GM20431 (cell line): ENCODE data around the gene CLSTN3.

ENCODE experiments used
- in situ Hi-C: fragments of 300-500 bp; cut with MseI, MboI; formaldehyde crosslinking; loops from one replicate; pipeline ENCODE4 v1.15.0; 2020; ENCODE audit warnings: low sequenced_read_pairs; ENCODE audit not compliant: unreplicated experiment

The CLSTN3 gene

DNA sequence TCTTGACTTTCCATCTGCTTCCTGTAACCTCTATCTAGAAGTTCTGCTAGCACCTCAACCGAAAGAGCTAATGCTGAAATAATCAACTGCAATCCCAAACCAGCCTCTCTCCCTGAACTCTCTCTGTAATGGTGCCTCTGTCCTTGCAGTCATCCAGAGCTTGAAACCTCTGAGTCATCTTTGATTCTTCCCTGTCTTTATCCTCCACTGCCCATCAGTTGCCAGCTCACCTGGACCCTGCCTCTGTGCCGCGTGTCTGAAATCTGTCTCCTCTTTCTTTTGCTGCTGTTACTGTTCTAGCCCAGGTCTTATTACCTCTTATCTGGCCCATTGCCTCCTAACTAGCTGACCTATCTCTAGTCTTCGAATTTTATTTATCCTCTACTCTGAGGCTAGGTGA is 15.5 kb downstream of the CLSTN3 start:
- in situ Hi-C loops: no loop called here

GRCh38 chr12:7146228-7146627 is 16.1 kb downstream of the CLSTN3 start:
- in situ Hi-C loops: no loop called here

- in situ Hi-C loops: no loop called here
These were observed 16.7 kb downstream of the CLSTN3 start for GRCh38 chr12:7146906-7147305.

DNA sequence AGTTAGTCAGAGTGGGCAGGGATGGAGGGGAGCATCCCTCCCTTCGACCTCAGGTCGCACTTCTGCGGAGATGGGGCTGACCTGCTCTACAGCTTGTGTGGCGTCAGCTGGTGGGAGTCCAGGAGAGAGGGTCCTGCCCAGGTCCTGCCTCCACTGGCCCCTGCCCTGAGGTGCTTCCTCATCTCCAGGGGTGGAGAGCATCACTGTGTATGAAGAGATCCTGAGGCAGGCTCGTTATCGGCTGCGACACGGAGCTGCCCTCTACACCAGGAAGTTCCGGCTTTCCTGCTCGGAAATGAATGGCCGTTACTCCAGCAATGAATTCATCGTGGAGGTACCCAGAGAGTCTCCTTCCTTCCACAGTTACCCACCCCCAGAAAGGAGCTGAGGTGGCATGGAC is 20.2 kb downstream of the CLSTN3 start:
- in situ Hi-C loops: no loop called here

DNA sequence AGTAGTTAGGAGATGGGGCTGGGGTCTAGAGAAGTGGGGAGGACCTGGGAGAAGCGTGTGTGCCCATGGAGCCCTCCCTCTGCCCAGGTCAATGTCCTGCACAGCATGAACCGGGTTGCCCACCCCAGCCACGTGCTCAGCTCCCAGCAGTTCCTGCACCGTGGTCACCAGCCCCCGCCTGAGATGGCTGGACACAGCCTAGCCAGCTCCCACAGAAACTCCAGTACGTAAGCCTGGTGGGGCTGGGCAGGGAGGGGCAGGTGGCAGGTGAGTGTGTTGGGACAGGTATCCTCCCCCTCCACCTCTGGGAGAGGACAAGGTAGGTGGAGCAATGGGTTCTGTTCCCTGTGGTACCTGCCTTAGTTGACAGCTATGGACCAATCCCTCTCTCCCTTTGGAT is 20.7 kb downstream of the CLSTN3 start:
- in situ Hi-C loops: no loop called here

DNA sequence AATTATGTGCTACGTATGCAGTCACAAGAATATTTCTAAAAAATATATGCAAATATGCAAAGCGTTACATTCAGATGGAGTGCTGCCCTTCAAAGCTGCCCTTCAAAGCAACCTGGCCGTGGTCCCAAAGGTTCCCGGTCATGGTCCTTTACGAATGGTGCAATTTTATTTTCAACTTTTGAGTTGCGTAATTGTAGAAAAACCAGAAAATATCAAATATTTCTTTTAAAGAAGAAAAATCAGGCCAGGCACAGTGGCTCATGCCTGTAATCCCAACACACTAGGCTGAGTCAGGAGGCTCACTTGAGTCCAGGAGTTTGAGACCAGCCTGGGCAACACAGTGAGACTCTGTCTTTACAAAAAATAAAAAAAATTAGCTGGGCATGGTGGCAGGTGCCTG is 21.4 kb downstream of the CLSTN3 start:
- in situ Hi-C loops: no loop called here

DNA sequence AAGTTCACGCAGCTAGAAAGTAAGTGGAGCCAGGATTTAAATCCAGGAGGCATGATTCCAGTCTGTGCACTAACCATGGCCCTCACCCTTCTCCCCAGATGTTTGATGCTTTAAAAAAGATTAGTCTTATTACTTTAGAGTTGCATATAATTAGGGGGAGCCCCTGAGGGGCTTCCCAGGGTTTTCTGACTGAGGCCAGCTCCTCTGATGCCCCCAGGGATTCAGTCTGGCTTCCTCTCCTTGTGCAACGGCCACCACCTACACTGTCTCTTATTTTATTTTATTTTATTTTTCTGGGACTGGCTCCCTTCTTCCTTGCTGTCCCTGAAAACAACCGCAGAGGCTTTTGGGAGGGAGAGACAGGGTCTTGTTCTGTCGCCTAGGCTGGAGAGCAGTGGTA is 22.6 kb downstream of the CLSTN3 start:
- in situ Hi-C loops: no loop called here

GRCh38 chr12:7154042-7154441 is 23.9 kb downstream of the CLSTN3 start:
- in situ Hi-C loops: no loop called here

DNA sequence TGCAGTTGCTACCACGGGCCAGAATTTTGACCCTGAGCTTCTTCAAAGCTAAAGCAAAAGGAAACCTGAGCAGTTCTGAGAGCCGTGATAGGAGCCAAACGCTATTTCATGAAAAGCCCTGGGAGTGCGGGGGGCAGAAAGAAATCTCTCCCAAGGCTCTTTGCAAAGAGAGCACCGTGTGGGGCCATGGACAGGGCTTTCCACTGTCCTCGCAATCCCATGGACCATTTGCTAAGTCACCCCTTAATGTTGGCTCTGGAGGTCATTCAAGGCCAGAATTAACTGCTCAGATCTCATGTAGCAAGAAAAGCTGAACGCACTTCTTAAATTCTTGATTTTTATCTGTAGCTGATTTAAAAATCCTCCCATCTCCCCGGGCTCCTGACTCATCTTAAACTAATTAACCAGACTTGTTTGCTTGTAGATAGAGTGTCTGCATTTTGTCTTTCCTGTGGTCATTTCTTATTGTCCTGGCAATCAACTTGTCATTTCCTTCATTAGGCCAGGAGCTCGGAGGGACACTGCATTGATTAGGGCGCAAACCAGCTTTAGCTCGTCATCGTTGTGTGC is 24.8 kb downstream of the CLSTN3 start:
- in situ Hi-C loops: no loop called here

DNA sequence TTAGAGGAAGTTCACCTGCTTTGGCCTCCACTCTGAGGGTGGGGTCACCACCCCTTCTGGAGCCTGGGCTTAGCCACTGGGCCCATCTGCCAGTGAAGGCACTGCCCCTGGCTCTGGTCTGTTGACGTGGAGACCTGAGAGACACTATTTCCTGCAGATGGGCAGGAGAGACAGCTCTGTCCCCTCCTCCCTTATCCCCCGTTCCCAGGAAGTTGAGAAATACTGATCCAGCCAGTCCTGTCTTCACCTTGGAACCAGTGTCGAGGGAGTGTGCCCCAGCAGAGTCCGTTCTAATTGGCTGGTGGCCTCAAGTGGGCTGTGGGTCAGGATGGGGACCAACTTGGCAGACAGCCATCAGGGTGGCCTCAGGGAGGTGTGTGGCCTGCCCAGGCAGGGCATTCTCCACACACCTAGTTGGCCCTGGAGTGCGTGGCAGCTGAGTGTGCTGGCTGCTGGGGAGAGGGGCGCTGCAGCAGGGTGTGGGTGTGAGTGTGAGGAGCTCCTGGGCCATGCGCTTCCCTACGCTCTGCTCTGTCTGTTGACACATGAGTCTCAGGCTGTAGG is 25.4 kb downstream of the CLSTN3 start:
- in situ Hi-C loops: no loop called here

GRCh38 chr12:7156259-7157197 is 26.4 kb downstream of the CLSTN3 start:
- in situ Hi-C loops: no loop called here

GRCh38 chr12:7157391-7157790 is 27.2 kb downstream of the CLSTN3 start:
- in situ Hi-C loops: no loop called here

GRCh38 chr12:7158781-7159609 is 28.8 kb downstream of the CLSTN3 start:
- in situ Hi-C loops: no loop called here

- in situ Hi-C loops: no loop called here
These were observed 30.0 kb downstream of the CLSTN3 start for GRCh38 chr12:7160183-7160582.

GRCh38 chr12:7161327-7161726 is 31.2 kb downstream of the CLSTN3 start:
- in situ Hi-C loops: no loop called here

DNA sequence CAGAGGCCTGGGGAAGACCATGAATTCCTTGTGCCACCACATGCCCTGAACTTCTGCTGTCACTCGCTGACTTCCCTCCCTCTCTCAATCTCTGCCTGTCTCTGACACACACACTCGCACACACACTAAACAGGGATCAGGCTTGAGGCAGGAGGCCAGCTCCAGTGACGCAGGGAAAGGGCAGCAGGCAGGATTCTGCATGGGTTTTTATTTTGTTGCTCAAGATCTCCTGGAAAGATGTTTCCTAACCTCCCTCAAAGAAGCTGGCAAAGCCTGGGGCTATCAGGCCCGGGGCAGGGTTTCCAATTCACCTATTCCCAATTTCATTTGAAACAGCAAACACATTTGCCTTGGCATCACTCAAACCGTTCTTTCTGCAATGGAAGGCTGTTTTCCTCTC is 31.6 kb downstream of the CLSTN3 start:
- in situ Hi-C loops: no loop called here

- in situ Hi-C loops: no loop called here
These were observed 32.5 kb downstream of the CLSTN3 start for GRCh38 chr12:7162691-7163114.

- in situ Hi-C loops: no loop called here
These were observed 39.8 kb downstream of the CLSTN3 start for GRCh38 chr12:7169951-7170350.

DNA sequence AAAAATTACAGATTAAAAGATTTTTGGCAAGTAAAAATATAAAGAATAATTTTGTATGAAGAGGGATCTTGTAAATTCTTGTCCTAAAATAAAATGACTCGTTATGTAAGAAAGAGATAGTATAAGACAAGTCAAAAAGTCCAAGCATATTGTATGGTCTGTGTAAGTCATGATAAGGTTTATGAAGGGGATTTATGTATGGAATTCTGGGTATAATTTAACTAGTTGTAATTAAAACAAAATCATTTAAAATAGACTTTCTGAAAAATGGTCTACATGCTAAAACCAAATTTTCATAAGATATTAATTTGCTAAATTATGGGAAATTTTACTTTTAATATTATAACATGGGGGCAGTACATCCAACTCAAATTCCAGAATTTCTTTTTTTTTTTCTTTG is 41.7 kb downstream of the CLSTN3 start:
- in situ Hi-C loops: no loop called here

DNA sequence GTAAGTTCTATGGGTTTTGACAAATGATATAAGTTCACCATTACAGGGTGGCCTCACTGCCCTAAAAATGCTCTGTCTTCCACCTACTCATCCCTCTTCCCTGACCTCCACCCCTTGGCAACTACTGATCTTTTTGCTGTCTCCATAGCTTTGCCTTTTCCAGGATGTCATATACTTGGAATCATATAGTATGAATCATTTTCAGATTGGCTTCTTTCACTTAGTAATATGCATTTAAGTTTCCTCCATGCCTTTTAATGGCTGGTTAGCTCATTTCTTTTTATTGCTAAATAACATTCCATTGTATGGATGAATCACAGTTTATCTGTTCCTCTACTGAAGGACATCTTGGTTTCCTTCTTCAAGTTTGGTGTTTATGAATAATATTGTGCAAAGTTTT is 45.3 kb downstream of the CLSTN3 start:
- in situ Hi-C loops: no loop called here

DNA sequence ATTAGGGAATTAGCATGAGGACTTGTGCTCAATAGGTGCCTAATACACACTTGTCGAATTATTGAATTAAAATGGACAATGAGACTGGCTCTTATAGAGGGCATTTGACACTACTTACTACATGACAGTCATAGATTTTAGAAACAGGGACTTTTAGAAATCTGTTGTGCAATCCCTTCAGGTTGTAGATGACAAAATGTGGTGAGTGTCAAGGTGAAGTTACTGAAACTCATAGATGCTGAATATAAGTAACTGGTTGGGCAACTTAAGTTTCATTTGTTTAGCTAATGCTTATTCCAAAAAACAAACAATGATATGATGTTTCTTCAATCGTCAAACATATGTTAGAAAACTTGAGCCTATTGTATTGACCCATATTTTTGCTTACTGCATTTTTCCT is 46.4 kb downstream of the CLSTN3 start:
- in situ Hi-C loops: no loop called here
